ENCODE measurements around the gene SLC25A6. TPM values are rescaled to one million over a fixed set of nuclear protein-coding genes. Genes with fewer than 3 reads are reported as not detected.
A peak's percentile ranks its signal among the peaks of the same experiment; 100 is the strongest.

Gene SLC25A6
- total RNA-seq, 1 donor from 2014 or later = 453 TPM

DNA sequence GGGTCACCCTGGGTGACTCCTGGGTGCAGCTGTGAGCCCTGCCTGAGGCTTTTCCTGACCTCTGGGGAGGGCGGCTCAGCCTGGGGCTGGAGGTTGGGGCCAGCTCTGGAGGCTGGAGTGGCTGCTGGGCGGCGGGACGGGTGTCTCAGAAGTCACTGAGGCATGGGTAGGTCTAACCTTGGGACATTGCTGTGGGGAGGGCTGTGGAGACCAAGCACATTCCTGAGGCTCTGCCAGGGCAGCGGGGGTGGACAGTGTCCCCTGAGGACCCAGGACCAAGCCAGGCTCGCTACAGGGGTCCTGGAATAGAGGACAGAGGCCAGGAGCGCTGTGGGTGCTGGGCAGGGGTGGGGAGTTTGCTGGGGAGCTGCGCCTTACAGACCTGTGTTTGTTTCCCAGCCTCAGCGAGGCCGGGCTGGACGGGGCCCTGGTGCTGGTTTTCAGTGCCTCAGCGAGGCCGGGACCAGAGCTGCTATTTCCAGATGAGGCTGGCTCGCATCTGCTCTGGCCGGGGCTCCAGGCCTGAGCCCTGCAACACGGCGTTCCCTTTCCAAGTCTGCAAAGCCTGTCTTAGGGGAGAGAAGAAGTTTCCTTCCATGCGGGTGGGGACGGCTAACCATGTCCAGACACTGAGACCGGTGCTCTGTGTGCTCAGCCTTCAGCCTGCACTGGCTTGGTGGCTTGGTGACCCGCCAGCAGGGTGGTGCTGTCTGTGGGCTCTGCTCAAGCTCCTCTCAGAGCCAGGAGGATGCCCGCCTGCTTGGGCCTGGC lies 3.0 kb upstream of the SLC25A6 start:
- H3K4me1 Mint-ChIP-seq = peaks cover 18% of the 10 kb centered on the region
- TF ChIP-seq, protein P1, sequence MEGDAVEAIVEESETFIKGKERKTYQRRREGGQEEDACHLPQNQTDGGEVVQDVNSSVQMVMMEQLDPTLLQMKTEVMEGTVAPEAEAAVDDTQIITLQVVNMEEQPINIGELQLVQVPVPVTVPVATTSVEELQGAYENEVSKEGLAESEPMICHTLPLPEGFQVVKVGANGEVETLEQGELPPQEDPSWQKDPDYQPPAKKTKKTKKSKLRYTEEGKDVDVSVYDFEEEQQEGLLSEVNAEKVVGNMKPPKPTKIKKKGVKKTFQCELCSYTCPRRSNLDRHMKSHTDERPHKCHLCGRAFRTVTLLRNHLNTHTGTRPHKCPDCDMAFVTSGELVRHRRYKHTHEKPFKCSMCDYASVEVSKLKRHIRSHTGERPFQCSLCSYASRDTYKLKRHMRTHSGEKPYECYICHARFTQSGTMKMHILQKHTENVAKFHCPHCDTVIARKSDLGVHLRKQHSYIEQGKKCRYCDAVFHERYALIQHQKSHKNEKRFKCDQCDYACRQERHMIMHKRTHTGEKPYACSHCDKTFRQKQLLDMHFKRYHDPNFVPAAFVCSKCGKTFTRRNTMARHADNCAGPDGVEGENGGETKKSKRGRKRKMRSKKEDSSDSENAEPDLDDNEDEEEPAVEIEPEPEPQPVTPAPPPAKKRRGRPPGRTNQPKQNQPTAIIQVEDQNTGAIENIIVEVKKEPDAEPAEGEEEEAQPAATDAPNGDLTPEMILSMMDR (IDR thresholded peaks at IDR 0.05; ENCODE audit: unreplicated experiment) = no peak
- peak overlapping the region; percentile 93 for H3K4me3 Mint-ChIP-seq

DNA sequence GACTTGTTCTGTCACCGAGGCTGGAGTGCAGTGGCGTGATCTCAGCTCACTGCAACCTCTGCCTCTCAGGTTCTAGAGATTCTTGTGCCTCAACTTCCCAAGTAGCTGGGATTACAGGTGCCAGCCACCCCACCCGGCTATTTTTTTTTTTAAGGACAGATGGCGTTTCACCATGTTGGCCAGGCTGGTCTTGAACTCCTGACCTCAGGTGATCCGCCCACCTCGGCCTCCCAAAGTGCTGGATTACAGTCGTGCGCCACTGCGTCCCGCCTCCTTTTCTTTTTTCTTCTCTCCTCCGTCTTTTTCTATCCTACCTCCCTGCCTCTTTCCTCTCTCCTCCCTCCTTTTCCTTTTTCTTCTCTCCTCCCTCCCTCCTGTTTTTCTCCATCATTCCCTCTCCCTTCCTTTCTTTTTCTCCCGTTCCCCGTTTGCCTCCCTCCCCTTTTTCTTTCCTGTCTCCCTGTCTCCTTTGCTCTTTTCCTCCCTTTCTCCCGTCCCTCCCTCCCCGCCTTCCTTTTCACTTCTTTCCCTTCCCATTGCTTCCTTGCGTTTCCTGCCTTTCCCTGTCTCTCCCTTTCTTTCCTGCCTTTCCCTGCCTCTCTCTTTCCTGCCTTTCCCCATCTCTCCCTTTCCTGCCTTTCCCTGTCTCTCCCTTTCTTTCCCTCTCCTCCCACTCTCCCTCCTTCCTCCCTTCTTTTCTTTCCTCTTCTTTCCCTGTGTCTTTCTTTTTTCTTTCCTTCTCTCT lies 2.1 kb upstream of the SLC25A6 start:
- Mint-ChIP-seq H3K4me1 (peaks cover 18% of the 10 kb centered on the region), H3K9me3 (no peaks in the 10 kb centered on the region), H3K36me3 (peaks cover 17% of the 10 kb centered on the region), H3K27me3 (ENCODE audit: low read depth) (no peaks in the 10 kb centered on the region), H3K27ac (peak overlapping the region; percentile 93), H3K4me3 (peak overlapping the region; percentile 93)
- TF ChIP-seq, protein P1 (IDR thresholded peaks at IDR 0.05; ENCODE audit: unreplicated experiment) = no peak
- no peak for DNase-seq (ENCODE audit: low spot score in 2 of 2, unreplicated experiment in 2 of 2)

More for the DNA sequence above, 3.0 kb upstream of the SLC25A6 start:
- H3K36me3 Mint-ChIP-seq = peaks cover 13% of the 10 kb centered on the region
- no peaks in the 10 kb centered on the region for H3K27me3 Mint-ChIP-seq (ENCODE audit: low read depth)
- H3K9me3 Mint-ChIP-seq = no peaks in the 10 kb centered on the region
- peak overlapping the region; percentile 93 for H3K27ac Mint-ChIP-seq
- no peak for DNase-seq (ENCODE audit: low spot score in 2 of 2, unreplicated experiment in 2 of 2)

DNA sequence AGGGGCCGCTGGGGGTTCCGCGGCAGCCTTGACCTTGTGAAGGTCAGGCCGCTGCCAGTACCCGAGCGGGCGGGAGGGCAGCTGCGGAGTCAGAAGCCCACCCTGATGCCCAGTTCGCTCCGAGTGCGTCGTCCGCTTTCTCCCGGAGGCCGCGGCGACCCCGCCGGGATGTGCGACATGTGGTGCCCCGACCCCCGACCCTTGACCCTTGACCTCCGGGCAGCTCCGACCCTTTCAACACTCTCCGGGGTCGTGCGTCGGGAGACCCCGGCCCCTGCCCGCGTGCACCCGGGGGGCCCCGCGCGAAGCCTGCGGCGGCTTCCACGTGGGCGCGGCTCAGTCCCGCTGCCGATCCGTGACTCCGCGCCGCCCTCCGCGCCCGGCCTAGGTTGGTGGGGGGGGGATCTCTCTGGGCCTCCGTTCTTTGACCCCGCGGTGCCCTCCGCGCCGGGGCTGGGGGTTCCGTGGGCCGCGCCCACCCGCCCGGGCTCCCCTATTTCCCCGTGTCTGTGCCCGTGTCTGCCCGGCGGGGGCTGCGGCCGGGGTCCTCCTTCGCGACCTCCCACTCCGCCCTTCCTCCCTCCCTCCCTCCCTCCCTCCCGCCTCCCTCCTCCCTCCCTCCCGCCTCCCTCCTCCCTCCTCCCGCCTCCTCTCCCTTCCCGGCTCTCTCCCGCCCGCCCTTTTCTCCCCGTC lies 609 bp upstream of the SLC25A6 start:
- H3K9me3 Mint-ChIP-seq = no peaks in the 10 kb centered on the region
- H3K27ac Mint-ChIP-seq = peak overlapping the region; percentile 93
- H3K4me3 Mint-ChIP-seq = peak overlapping the region; percentile 93

DNA sequence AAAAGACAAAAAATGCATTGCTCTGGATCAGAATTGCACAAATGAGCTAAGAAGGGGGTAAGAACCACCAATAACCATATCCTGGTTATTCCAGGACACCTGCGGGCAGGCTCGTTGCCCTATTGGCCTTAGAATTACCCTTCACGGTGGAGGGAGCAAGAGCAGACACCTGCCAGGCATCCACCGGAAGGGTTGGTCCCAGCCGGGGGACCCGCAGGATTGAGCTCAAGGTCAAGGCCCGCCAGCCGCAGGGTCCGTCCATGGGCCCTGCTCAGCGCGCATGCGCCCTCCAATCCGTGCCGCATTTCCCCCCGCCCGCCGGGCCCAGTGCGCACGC lies 575 bp downstream of the SLC25A6 start:
- peak; percentile 88 to 98 for DNase-seq (ENCODE audit: low spot score in 2 of 2, unreplicated experiment in 2 of 2)
- TF ChIP-seq, protein P1 (IDR thresholded peaks at IDR 0.05; ENCODE audit: unreplicated experiment) = no peak
- Mint-ChIP-seq H3K4me3 (peak overlapping the region; percentile 93), H3K4me1 (peaks cover 30% of the 10 kb centered on the region), H3K9me3 (no peaks in the 10 kb centered on the region), H3K27ac (peak overlapping the region; percentile 83), H3K27me3 (ENCODE audit: low read depth) (no peaks in the 10 kb centered on the region), H3K36me3 (peaks cover 38% of the 10 kb centered on the region)

More for the DNA sequence above, 609 bp upstream of the SLC25A6 start:
- H3K27me3 Mint-ChIP-seq (ENCODE audit: low read depth) = no peaks in the 10 kb centered on the region
- DNase-seq (ENCODE audit: low spot score in 2 of 2, unreplicated experiment in 2 of 2) = peak; percentile 65 to 80
- TF ChIP-seq, protein P1 (IDR thresholded peaks at IDR 0.05; ENCODE audit: unreplicated experiment) = no peak
- peaks cover 30% of the 10 kb centered on the region for H3K4me1 Mint-ChIP-seq
- peaks cover 30% of the 10 kb centered on the region for H3K36me3 Mint-ChIP-seq

GRCh38 chrX:1390621-1391369 lies 1.1 kb downstream of the SLC25A6 start:
- Mint-ChIP-seq H3K4me3 (peak overlapping the region; percentile 93), H3K27me3 (ENCODE audit: low read depth) (no peaks in the 10 kb centered on the region), H3K4me1 (peaks cover 30% of the 10 kb centered on the region), H3K9me3 (no peaks in the 10 kb centered on the region), H3K27ac (peak overlapping the region; percentile 83), H3K36me3 (peaks cover 37% of the 10 kb centered on the region)
- TF ChIP-seq, protein P1 (IDR thresholded peaks at IDR 0.05; ENCODE audit: unreplicated experiment) = no peak
- DNase-seq (ENCODE audit: low spot score in 2 of 2, unreplicated experiment in 2 of 2) = peak in 1 of 2 experiments; percentile 31

Measured in mesothelial cell of epicardium (in vitro differentiated cells).